CD1c-positive myeloid dendritic cell (primary cell): Measurements from ENCODE around the gene PGAP3.
A peak's percentile ranks its signal among the peaks of the same experiment; 100 is the strongest.

Experiments used
- DNase-seq: peaks from one replicate; pipeline ENCODE4 v3.0.0-alpha.2; 2016; ENCODE audit errors: extremely low spot score

Gene PGAP3

DNA sequence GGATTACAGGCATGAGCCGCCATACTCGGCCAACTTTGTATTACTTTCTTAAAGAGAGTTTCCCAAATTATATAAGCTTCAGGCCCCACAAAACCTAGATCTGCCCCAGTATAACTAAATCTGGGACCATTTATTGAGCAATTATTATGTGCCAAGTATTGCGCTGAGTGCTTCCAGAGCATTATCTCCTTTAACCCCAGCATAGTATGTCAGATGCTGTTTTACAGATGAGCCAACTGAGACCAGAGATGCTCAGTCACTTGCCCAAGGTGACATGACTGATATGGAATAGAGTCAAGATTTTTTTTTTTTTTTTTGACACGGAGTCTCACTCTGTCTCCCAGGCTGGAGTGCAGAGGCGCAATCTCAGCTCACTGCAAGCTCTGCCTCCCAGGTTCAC lies 10.1 kb upstream of the PGAP3 start:
- DNase-seq = no peak

GRCh38 chr17:39696731-39697130 lies 8.9 kb upstream of the PGAP3 start:
- no peak for DNase-seq

DNA sequence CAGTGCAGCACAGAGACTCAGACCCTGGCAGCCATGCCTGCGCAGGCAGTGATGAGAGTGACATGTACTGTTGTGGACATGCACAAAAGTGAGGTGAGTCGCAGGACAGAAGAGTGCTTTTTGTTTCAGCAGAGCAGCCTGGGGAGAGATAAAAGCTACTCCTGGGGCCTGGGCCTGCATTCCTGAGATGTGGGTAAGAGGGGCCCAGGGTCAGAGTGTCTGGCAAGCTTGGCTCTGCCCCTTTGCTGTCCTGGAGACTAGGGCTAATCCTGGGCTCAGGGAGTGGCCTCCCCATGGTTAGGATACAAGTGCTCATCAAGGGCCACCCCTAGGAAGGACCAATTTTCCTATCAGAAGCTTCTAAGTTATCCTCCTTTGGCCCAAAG lies 7.2 kb upstream of the PGAP3 start:
- DNase-seq = no peak

DNA sequence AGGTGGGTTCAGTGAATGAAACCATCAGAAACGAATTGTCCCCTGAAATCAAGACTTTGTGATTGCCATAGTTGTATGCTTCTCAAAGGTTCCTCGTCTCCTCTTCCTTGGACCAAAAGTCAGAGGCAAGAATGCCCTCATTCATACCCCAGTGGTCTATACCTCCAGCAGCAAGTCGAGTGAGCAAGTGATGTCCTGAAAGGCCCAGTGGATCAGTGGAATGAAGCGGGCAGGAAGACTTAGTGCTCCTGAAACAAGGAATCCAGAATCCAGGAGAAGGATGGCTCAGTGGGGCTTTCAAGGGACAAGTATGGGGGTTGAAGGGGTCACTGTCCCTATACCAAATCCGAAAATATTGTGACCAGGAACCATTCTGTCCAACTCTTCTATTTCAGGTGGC lies 6.7 kb upstream of the PGAP3 start:
- DNase-seq = no peak

GRCh38 chr17:39688945-39689344 lies 1.1 kb upstream of the PGAP3 start:
- DNase-seq = no peak

GRCh38 chr17:39688475-39688835 lies 598 bp upstream of the PGAP3 start:
- no peak for DNase-seq

- DNase-seq = no peak
These were observed 734 bp downstream of the PGAP3 start for GRCh38 chr17:39687101-39687545.

DNA sequence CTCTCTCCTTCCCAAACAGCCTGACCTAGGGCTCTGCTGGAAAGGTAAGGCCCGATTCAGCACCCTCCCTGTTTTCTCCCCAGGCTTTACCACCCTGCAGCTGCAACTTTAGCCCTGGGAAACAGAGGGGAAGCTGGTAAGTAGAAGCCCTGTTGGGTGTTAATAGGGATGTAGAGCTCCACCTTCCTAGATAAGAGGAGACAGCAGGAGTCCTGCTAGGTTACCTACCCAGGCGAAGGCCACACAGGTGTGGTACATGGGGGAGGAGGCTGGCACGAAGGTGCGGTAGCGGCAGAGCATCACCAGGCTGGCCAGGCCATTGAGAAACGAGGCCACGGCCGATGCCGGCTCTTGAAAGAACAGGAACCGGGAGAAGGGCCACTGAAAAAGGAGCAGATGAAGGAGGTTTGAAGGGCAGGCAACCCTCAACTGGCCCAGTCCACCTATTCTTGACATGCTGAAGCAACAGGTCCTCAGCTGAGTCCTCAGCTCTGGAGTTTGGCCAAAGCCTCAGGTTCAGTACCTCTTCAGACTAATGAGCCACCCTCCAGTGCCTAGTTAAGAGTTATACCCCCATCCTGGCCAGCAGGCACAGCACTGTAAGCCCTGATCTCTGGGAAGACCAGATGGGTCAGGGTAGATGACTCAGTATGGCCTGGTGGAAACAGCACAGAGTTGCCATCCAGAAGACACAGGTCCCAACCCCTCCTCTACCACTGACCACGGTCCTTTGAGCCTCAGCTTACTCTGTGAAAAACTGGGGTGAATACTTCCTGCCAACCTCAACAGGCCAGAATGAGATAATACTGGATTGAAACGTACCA lies 3.3 kb downstream of the PGAP3 start:
- DNase-seq = no peak

GRCh38 chr17:39683295-39683939 lies 4.4 kb downstream of the PGAP3 start:
- DNase-seq = no peak

- DNase-seq = no peak
These were observed 8.2 kb downstream of the PGAP3 start for GRCh38 chr17:39679521-39680192.

DNA sequence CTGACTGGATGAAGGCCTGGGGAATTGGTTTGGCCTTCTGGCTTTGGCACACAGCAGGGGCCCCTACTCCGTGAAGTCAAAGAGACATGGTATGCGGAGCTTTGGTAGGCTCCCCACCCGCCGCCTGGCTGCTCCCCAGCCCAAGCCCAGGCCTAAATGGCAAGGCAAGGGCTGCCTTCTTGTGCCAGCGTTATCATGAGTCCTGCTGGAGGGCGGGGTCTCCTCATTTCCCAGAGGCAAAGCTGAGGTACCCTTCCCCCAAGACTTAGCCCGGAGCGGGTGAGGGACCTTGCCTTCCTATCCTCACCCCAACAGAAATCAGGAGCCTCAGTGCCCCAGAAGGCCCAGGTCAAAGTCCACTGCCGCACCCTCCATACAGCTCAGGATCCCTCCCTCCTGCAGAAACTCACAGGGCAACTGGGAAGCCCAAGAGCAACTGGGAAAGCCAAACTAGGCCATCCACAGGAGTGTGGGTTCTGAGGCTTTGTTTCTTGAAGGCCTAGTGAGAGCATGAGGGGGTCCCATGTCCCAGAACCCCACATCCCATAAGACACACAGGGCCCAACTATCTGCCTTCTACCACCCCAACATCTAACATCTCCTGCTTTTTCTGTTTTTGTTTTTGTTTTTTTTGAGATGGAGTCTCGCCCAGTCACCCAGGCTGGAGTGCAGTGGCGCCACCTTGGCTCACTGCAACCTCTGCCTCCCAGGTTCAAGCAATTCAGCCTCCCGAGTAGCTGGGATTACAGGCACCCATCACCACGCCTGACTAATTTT lies 9.3 kb downstream of the PGAP3 start:
- DNase-seq = no peak

DNA sequence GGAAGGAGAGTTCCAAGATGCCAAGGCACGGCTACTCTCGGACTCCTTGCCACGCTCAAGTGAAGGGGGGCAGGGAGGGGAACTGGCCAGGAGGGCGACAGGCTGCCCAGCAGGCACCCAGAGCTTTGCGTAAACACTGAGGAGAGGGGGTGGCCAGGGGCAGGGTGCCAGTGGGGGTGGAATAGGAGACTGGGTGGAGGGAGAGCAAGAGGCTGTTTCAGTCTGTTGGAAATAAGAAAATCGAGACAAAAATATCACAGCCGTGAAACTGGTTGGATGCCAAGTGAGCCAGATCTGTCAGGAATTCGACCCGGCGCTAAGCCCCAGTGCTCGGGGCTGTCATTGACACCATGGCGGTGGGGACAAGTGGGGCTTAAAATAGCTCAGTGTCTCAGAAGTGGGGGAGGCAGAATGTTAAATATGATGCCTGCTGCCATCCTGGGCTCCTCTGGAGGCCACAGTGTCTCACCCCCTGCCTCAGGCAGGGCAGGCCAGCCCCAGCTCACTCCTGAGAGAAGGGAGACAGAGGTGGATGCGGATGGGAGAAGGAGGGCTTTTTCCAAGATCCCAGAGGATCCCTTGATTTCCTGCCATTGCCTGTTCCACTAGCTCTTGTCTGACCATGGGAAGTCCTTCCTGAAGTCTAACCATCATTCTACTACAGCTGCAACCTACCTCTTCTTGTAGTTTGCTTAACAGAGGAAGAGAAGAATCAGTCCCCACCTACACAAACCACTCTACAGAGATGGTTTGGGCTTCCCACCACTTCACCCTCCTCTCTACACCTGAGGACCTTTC lies 10.1 kb downstream of the PGAP3 start:
- no peak for DNase-seq

- DNase-seq = no peak
These were observed 10.8 kb downstream of the PGAP3 start for GRCh38 chr17:39677072-39677471.

DNA sequence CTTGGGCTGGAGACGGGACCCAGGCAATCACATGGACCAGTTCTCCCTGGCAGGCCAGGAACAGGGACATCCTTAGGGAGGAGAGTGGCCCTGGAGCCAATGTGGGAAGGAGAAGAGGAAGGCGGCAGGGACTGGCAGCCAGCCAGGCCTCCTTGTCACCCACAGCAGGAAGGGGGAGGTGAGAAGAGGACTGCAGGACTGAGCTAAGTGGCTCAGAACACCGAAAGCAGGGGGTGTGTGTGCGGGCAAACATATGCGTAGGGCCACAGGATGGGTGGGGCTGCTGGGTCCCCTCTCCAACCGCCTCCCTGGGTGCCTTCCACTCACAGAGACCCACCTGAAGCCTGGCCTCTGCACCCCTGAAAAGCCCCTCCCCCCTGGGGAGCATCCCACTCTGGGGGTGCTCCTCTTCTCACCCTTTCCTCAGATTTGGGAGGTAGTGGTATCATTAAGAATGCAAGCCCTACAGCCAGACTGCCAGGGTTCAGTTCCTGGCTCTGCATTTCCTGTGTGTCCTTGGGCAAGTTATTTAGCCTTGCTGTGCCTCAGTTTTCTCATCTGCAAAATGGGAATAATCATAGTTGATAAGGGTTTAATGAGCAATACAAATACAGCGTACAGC lies 11.5 kb downstream of the PGAP3 start:
- DNase-seq = peak; percentile 37

GRCh38 chr17:39675390-39676082 lies 12.3 kb downstream of the PGAP3 start:
- DNase-seq = no peak

- no peak for DNase-seq
These were observed 13.0 kb downstream of the PGAP3 start for GRCh38 chr17:39674702-39675389.

GRCh38 chr17:39674179-39674578 lies 13.7 kb downstream of the PGAP3 start:
- no peak for DNase-seq

GRCh38 chr17:39673335-39674081 lies 14.3 kb downstream of the PGAP3 start:
- no peak for DNase-seq
